ENCODE measurements around the gene TIFAB. TPM values are rescaled to one million over a fixed set of nuclear protein-coding genes. Genes with fewer than 3 reads are reported as not detected.

The TIFAB gene
- total RNA-seq, 1 experiment from 2014 or later = not detected

DNA sequence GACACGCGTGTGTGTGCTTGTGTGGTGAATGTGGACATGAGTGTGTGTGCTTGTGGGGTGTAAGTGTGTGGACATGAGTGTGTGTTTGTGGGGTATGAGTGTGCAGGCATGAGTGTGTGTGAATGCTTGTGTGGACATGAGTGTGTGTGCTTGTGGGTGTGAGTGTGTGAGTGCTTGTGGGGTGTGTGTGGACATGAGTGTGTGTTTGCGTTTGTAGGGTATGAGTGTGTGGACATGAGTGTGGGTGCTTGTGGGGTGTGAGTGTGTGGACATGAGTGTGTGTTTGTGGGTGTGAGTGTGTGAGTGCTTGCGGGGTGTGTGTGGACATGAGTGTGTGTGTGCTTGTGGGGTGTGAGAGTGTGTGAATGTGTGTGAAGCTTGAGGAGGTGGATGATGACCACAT is 29.8 kb upstream of the TIFAB start:
- DNase-seq (ENCODE audit: low spot score) = no peak

DNA sequence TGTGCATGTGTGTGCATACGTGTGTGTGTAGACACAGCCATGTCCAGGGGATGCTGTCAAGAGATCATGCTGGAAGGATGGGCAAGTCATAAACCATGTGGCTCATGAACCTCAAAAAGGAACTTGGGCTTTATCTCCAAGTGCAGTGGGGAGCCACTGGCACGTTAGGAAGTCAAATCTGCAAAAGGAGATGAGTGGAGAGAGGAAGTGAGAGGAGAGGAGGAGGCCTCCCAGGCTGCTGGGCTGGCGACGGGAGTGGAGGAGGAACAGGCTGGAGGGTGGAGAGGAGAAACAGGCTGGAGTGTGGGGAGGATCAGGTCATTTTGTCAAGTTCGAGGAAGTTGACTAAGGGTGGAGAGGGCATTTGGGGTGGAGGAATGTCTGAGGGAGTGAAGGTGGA is 29.2 kb upstream of the TIFAB start:
- DNase-seq (ENCODE audit: low spot score) = no peak

DNA sequence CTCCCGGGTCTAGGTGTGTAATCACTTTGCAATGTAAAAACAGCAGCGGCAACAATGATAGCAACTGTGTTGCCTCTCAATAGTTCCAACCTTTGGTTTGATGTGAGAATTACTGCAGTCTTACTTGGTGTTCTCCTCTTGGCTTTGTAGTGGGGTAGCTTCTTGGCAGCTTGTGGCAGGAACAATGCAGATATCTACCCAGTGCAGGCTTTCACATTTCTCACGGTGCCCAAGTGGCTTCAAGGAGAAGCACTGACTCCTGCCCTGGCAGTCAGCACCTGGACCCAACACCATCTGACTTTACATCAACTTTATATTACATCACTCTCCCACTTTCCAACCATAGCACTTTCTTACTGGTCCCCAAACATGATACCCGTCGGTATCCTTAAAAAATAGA is 28.4 kb upstream of the TIFAB start:
- no peak for DNase-seq (ENCODE audit: low spot score)

DNA sequence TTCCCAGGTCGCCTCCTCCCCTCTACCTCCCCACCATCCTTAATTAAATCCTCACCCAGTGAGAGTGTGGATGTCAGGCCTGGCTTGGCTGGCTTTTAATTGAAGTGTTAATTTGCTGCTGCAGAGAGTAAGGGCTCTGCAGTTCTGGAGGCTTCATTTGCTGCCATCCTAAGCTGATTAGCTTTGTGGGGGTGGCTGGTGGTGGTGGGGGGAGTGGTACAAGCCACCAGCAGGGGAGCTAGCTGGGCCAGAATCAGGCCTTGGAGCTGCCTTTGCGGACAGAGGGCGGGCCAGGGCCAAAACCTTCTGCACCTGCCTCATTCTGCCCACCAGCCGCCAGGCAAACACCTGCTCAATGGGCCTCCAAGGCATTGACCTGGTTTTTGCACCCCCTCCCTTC is 26.8 kb upstream of the TIFAB start:
- no peak for DNase-seq (ENCODE audit: low spot score)

DNA sequence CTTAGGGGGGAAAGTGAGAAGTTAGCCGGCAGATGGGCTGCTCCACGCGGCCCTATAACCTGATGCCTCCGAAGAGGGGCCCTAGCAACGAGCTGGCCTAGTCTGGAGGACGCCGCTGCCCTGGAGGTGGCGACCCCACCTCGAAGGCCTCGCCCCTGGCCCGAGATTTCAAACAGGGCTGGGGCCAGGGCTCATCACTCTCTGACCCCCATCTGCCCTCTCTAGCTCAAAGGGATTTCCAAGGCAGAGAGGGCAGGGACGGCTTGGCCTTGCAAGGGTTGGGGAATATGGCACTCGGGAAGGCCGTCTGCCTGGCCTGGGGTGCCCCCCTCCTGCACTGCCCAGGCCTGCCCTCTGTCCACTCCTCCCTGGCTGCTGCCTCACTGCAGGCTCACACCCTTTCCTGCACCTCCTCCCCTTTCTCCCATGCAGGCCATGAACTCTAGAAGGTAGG is 25.5 kb upstream of the TIFAB start:
- no peak for DNase-seq (ENCODE audit: low spot score)

DNA sequence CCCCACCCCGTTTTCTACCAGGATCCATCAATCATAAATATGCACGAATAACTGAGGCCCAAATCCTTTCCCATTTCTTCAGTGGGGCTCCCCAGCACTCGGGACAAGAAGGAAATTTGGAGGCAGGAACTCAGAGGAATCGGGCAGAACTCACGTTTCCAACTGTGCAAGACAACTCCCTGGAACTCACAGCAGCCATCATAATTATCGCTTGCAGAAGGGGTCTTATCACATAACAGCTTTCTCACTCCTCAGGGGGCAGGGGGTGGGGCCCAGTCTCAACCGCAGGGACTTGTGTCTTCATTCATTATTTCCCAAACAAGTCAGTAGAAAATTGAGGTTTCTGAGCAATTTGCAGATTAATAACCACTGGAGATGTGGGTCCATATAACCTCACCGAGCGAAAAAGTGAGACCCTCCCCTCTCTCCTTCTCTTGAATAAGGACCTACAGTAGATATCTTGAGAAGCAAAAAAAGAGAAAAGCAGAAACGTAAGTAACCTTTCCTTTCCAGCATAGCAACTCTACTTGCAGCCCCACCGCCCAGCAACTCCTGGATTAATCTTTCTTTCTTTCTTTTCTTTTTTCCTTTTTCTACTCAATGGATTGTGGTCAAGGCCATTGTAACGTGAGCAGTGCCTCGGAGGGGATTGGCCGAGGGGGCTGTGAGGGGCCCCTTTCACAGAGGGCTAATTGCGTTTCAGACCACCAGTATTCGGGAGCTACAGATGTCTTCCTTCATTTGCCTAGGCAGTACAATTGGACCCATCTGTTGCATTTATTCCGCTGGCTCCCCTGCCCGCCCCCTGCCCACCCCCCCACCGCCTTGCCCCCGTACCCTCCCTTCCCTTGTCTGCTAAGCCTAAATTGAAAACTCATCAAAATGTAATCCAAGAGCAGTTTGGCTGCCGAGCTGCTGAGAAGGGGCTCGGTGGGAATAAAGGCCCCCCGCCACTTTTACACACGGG is 24.7 kb upstream of the TIFAB start:
- no peak for DNase-seq (ENCODE audit: low spot score)

DNA sequence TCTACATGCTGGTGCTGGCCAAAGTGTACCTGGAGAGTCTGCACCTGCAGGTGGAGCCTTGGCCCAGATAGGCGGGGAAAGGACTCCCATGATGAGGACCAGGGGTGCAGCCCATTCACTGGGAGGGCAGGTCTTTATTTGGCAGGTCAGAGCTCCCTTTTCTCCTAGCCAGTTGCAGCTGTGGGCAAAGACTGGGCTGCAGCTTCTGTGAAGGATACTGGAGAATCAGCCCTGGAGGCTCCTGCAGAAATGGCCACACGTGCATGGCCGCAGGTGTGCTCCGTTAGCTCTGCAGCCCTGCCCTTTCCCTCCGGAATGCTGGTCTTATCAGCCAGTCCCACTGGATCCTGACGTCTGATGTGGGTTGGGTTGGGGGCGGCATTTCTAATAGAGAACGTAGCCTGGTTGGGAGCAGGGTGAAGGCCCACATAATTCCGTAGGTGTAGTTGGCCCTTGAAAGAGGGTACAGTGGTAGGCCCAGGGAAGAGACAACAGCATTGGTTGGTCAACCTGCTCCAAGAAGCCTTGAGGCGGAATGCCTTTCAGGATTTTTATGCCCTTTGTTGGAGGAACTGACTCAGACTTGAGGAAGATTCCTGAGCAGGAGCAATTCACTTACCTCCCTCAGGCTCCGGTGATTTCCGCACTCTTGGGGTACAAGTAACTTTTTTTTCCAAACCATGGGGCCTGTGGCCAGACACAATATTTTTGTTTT is 22.0 kb upstream of the TIFAB start:
- no peak for DNase-seq (ENCODE audit: low spot score)

DNA sequence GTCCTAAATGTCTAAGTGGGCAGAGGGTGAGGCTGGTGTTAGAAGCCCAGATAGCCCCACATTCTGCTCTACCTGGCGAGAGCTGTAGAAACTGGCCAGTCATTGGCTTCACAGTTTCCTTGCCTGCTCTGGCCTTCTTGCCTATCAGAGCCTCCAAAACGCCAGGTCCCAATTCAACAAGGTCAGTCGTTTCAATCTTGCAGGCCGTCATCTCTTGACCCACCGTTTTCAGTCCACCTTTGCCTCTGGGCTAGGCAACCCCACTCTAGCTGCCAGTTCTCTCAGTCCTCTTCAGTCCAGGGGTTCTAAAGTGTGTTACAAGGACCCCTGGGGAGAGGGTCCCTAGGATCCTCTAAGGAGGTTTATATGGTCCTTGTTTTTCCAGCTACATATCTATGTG is 20.0 kb upstream of the TIFAB start:
- DNase-seq (ENCODE audit: low spot score) = no peak

DNA sequence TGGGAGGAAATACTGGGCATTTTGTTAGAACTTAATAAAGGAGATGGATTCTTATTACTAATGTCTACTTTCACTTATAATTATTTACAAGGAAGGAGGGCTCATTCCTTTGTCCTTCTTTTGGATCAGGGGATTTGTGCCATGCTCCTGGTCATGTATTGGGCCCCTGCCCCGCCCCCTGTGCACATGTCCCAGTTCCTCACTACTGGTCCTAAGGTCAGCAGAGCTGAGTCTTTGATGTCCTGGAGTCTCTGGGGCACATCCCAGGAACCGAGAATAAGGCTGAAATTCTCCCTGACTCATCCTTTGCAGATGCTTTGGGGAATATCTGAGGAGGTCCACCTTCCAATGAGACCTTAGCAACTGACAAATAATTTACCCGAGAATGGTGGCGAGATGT is 19.6 kb upstream of the TIFAB start:
- DNase-seq (ENCODE audit: low spot score) = no peak

DNA sequence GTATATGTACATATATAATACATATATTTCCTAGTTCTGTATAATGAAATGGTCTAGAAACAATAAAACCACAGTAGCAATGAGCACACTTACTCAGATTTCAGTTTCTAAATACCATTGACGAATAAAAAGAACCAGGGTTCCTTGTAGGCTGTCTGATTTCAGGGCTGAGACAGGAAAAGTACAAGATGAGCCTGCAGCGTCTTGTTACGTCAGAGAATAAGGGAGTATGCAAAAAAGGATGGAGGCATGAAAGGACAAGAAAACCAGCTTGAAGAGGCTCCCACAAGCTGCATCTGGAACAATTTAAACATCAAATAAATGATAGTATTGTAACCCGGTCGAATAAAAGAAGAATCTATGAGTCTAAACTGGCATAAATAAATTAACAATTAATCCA is 17.8 kb upstream of the TIFAB start:
- no peak for DNase-seq (ENCODE audit: low spot score)

DNA sequence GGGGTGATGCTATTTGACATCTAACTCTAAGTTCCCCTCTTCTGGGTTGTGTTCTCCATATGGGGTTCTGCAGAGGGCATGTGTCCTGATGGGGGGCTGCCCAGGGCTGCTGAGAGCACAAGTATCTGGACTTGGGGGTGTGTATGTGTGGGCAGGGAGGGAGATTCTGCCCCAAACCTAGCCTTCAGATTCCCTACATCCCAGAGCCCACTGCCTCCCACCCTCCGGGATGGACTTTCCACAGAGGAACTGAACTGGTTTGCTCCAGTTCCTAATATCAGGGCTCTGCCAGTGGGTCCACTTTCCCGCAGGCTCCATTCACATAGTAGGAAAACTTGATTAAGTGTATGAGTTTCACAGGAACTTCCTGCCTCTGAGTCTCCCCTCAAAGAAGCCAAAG is 16.4 kb upstream of the TIFAB start:
- no peak for DNase-seq (ENCODE audit: low spot score)

DNA sequence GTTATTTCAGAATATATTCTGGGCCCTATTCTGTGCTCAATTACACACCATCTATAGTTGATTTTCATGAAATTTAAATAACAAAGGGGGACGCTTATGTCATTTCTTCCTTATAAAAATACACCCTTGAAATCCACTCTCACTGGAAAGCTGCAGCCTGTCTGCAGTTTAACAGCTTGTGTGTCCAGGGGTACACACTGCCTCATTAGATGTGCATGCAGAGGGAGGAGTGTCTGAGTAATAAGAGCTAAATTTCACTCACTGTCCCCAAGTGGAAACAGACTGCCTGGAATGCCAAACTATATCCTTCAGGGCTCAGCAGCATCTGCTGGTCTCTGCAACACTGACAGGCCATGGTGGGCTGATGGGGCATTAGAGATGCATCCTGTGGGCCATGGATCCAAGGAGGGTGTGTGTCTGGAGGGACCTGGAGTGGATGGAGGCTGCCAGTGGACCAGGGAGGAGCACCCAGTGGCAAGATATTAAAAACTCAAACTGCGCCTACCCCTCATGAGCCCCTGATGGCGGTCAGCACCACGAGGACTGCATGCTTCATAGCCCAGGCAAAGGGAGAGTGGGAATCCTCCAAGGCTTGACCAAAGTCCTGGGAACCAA is 15.8 kb upstream of the TIFAB start:
- DNase-seq (ENCODE audit: low spot score) = no peak

DNA sequence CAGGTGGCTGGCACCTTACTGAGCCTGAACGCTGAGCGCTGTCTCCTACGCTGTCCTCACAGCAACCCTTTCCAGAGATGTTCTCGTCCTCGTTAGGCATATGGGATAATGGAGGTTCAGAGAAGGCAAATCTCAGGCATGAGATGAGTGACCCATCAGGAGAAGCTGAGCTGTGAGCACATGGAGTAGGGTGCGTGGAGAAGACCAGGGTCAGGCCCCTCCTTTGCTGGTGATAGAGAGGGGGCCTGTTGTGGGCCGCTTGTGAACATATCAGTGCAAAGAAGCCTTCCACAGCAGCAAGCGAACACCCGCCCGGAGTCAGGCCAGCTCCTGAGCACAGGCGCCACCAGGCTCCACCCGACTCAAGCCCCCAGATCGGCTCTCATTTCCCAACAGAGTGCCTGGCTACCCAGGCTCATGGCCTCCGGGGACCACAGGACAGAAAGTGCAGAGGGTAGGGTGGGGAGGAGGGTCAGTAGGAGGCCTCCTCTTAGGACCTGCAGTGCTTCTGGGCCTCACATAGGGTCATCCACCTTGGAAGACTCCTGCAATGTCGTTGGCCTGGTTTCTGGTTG is 15.0 kb upstream of the TIFAB start:
- DNase-seq (ENCODE audit: low spot score) = no peak

DNA sequence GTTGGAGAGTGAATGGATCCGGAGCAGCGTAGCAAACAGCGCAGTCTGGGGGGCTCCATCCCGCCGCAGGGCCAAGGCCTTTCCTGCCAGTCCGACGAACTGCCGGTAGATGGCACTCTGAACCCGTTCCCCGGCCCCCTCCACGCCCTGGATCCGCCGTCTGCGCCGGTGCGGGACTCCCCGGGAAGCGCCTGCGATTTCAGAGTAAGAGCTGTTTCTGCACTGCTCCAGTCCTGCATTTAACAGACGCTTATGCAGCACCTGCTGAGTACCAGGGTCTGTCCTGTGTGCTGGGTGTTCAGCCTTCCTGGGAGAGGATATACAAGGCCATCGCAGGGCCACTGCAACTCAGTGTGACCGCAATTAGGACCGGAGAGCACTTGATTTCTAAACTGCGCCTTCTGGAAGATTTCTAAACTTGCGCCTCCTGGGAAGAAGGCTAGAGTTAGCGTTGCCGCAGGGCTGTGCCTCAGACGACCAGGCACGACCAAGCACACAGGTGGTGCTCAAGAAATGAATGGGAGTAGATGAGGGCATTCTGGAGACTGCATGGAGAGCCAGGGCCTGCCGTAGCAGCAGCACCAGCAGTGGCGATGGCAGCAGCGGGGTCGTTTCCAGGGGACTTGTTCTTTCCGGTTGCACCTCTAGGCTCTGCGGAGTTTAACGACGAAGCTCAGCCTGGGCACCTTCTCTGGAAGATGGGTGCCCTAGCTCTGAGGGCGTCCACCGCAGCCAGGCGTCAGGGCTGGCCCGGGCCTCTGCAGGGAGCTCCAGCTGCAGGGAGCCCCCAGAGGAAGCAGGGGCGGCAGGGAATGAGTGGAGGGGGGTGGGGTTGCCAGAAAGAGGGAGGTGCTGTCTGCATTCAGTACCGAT is 14.3 kb upstream of the TIFAB start:
- peak; percentile 59 for DNase-seq (ENCODE audit: low spot score)

DNA sequence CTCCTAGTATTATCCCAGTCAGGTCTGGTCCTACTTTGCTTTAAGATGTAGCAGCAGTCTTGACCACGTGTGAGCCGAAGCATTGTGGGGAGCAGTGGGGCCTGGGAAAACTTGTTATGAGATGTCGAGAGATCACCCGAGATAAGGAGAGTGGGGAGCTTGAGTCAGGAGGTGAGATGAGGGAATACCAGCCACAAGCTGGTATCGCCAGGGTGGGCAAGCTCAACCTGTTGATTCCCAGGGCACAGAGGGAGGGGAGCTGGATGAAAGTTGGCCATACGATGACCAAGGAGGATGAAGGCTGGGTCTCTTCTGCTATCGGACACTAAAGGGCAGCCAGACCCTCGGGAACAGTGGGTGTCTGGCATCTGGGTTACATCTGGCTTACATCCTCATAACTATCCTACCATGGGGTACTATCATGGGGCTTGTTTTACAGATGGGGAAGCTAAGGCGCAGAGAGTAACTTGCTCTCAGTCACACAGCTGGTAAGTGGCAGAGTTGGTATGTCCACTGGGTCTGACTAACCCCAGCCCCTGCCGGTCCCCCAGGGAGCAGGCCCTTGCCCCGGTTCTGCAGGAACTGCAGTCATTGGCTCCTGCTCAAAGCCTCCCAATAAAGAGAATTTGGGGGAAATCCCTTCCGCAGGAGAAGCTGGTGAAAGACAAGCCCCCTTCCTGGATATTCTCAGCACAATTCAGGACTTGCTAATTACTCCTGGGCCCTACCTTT is 13.4 kb upstream of the TIFAB start:
- DNase-seq (ENCODE audit: low spot score) = no peak

DNA sequence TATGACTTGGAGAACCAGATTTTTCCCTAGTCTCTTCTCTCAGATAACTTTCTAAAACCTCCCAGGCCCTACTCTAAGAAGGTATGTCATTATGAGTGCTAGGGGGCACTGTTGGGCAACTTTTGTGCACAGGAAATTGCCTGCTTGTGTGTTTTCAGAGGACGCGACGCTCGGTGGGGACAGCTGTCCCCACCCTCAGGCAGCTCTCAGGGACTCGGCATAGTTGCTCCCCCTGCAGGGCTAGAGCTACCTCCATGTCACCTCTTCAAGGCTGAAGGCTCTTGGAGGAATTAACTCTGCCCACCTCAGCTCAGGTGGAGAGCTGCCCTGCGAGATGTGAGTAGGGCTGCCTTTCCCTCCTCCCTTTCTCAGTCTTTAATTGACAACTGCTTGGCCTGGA is 10.2 kb upstream of the TIFAB start:
- DNase-seq (ENCODE audit: low spot score) = peak; percentile 89

DNA sequence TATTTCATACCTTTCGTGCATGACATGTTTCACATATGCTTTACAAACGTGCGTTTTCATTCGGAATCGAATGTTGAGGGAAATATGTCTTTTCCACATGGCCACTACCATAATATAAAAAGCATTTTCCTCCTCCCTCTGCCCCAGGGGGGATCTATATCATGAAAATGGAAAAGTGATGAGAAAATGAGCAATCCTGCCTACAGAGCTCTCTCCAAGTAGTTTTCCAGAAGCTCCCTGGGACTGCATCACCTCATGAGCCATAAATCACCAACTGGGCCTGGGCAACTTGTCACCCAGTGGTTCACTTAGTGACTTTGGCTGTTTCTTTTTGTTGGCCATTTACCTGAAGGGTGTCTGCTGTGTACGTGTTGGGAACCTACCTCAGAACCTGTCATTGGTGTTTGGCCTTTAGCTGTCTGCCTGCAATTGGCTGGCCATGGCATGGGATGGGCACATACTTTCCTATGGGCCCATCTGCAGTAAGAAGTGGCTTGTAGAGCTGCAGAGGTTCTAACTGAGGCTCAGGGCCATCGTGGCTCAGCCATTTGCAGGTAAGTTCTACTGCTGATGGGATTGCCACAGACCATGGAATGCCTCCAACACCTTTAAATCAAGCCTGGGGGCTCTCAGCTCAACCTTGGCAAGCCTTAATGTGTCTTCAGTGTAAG is 9.5 kb upstream of the TIFAB start:
- no peak for DNase-seq (ENCODE audit: low spot score)

DNA sequence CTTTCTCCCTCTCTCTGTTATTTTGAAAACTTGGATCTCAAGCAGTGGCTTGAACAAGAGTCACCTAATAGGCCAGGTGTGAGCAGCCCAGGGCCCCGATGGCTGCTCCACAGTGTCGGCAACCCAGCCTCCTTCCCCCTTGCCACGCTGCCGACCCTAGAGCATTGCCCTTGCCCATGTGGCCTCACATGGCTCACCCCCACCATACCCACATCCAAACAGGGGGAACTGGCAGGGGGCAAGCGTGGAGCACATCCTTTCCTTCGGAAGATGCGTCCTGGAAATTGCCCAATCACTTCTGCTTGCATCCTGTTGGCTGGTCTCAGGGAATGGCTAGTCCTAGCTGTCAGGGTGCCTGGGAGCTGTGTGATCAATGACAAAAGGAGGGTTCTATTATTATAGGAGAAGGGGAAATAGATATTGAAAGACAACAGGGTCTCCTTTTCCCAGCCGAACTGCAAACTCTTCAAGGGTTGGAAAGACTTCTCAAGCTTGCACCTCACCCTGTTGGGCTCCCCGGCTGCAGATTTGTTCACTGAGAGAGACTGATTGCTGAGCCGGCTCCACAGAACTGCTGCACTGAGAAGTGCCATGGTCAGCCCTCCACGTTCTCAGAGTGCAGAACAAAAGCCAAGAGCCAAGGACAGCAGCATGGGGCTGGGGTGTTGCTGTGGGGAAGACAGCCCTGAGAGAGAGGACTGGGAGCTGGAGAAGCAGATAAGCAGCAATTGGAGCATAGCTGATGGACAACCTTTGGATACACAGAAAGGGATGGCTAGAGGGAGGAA is 8.3 kb upstream of the TIFAB start:
- DNase-seq (ENCODE audit: low spot score) = no peak

DNA sequence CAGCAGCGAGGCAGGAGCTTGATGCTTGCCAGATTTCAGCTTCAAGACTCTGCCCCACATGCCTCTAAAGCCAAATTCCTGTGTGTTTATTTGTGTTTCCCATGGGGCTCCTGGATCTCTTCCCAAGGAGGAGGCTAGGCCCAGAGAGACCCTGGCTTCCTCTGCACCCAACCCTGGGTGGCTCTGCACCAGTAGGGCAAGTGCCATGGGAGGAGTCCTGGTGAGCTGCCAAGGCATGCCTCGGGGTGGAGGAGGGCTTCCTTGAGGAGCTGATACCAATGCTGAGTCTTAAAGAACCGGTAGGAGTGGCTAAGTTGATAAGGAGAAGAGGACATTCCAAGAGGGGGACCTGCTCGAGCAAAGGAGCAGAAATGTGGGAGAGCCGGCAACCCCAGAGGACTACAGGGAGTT is 6.8 kb upstream of the TIFAB start:
- peak; percentile 76 for DNase-seq (ENCODE audit: low spot score)

Measured in H4 (cell line).